ENCODE results near the gene GNAI2.
"Not testable (repeated sequence)": the region's sequence is repeated elsewhere in the genome, so short reads cannot be mapped to it uniquely, and the experiment has no call there.

The GNAI2 gene

GRCh38 chr3:50226888-50227389 lies 9.1 kb upstream of the GNAI2 start:
- no peak for DNase-seq (ENCODE audit: low read depth)

GRCh38 chr3:50227390-50228183 lies 8.4 kb upstream of the GNAI2 start:
- peak; percentile 76 for DNase-seq (ENCODE audit: low read depth)

GRCh38 chr3:50228184-50228763 lies 7.7 kb upstream of the GNAI2 start:
- not testable (repeated sequence) for DNase-seq (ENCODE audit: low read depth)

GRCh38 chr3:50229490-50229889 lies 6.5 kb upstream of the GNAI2 start:
- no peak for DNase-seq (ENCODE audit: low read depth)

- no peak for DNase-seq (ENCODE audit: low read depth)
Measured at GRCh38 chr3:50230104-50230793, 5.8 kb upstream of the GNAI2 start.

- DNase-seq (ENCODE audit: low read depth) = no peak
Measured at GRCh38 chr3:50230794-50231125, 5.2 kb upstream of the GNAI2 start.

- DNase-seq (ENCODE audit: low read depth) = no peak
Measured at GRCh38 chr3:50231581-50231980, 4.4 kb upstream of the GNAI2 start.

- DNase-seq (ENCODE audit: low read depth) = no peak
Measured at GRCh38 chr3:50232303-50232702, 3.7 kb upstream of the GNAI2 start.

- DNase-seq (ENCODE audit: low read depth) = no peak
Measured at GRCh38 chr3:50233176-50233575, 2.8 kb upstream of the GNAI2 start.

- no peak for DNase-seq (ENCODE audit: low read depth)
Measured at GRCh38 chr3:50236484-50237132, 604 bp downstream of the GNAI2 start.

GRCh38 chr3:50237133-50237651 lies 1.2 kb downstream of the GNAI2 start:
- no peak for DNase-seq (ENCODE audit: low read depth)

GRCh38 chr3:50237754-50238548 lies 1.9 kb downstream of the GNAI2 start:
- peak; percentile 67 for DNase-seq (ENCODE audit: low read depth)

GRCh38 chr3:50238549-50239026 lies 2.6 kb downstream of the GNAI2 start:
- DNase-seq (ENCODE audit: low read depth) = no peak

GRCh38 chr3:50239649-50240048 lies 3.6 kb downstream of the GNAI2 start:
- DNase-seq (ENCODE audit: low read depth) = no peak

- no peak for DNase-seq (ENCODE audit: low read depth)
Measured at GRCh38 chr3:50241163-50241562, 5.2 kb downstream of the GNAI2 start.

GRCh38 chr3:50241713-50242380 lies 5.8 kb downstream of the GNAI2 start:
- no peak for DNase-seq (ENCODE audit: low read depth)

- DNase-seq (ENCODE audit: low read depth) = no peak
Measured at GRCh38 chr3:50242381-50242770, 6.4 kb downstream of the GNAI2 start.

GRCh38 chr3:50242851-50243542 lies 7.0 kb downstream of the GNAI2 start:
- no peak for DNase-seq (ENCODE audit: low read depth)

- DNase-seq (ENCODE audit: low read depth) = no peak
Measured at GRCh38 chr3:50243543-50243895, 7.5 kb downstream of the GNAI2 start.

- not testable (repeated sequence) for DNase-seq (ENCODE audit: low read depth)
Measured at GRCh38 chr3:50244813-50245212, 8.8 kb downstream of the GNAI2 start.
